Measurements from ENCODE around the gene C22orf23. TPM values are rescaled to one million over a fixed set of nuclear protein-coding genes. Genes with fewer than 3 reads are reported as not detected.

Gene C22orf23
- total and polyA plus RNA-seq, 5 donors from 2014 or later = not detected

DNA sequence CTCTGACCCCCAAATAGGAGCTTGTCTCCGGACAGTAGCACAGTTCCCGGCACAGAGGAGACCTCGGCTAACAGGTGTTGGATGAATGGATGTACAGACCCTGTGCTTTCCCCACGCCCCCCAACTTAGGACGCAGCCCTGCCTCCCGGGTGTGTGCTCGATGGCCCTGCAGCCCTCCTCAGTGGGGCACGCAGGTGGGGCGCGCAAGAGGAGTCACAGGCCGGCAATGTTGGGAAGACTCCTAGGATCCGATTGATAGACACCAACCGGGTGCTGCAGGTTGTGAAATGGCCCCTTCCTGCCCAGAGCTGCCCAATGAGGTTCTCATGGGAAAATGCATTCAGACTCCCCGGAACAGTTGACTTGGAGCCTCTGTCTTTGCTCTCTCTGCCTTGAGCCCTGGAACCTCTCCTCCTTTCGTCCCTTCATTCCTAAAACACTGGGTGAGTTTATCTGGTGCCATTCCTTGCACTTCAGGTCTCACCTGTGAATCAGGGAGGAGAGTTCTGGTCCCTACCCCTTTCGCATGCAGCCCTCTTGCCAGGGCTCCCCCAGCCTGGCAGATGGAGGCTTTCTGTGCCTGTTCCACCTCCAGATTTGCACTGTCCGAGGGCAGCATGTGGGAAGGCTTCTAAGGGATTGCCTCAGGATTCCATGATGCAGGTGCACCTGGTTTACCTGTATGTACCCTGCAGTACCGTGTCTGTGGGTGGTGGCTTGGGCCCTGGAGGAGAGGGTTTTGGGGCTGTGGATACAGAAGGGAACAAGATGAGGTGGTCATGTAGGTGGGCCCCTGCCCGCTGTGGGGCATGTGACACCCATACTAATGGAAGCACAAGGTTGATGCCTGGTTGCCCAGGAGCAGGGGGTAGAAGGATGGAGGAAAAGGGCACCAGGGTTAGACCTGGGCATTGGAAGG is 46.1 kb downstream of the C22orf23 start:
- peaks cover 4% of the 10 kb centered on the region for H3K36me3 Mint-ChIP-seq
- H3K4me3 ChIP-seq (ENCODE audit: low read depth, low read length) = no peak overlapping the region
- H3K4me3 Mint-ChIP-seq = peak overlapping the region; percentile 87 to 93 (median 90)
- H3K9me3 ChIP-seq (ENCODE audit: control insufficient read depth in 2 of 2, low read length in 2 of 2) = no peaks in the 10 kb centered on the region
- H3K27ac Mint-ChIP-seq = peak overlapping the region; percentile 60 to 91 (median 90)
- H3K4me1 Mint-ChIP-seq = peaks cover 0 to 44% (median 23%) of the 10 kb centered on the region in 4 donors
- peaks cover 19% of the 10 kb centered on the region for H3K4me1 ChIP-seq (ENCODE audit: control insufficient read depth, insufficient read depth, low read length, poor library complexity, severe bottlenecking)
- H3K36me3 ChIP-seq (ENCODE audit: control insufficient read depth, insufficient read depth, low read length) = no peaks in the 10 kb centered on the region
- no peak for ATAC-seq (ENCODE audit: low read depth in 2 of 2)
- H3K27ac ChIP-seq (ENCODE audit: insufficient read depth, low read length, poor library complexity, severe bottlenecking) = peak overlapping the region; percentile 69
- no peaks in the 10 kb centered on the region for H3K27me3 Mint-ChIP-seq
- DNase-seq = no peak
- H3K9me3 Mint-ChIP-seq = no peaks in the 10 kb centered on the region
- no peaks in the 10 kb centered on the region for H3K27me3 ChIP-seq (ENCODE audit: control insufficient read depth, insufficient read depth, low read length)

- Mint-ChIP-seq H3K27ac (peak overlapping the region; percentile 60 to 91 (median 90)), H3K9me3 (no peaks in the 10 kb centered on the region), H3K36me3 (peaks cover 4% of the 10 kb centered on the region), H3K4me3 (peak overlapping the region; percentile 87 to 93 (median 90)), H3K4me1 (peaks cover 0 to 38% (median 23%) of the 10 kb centered on the region in 4 donors), H3K27me3 (no peaks in the 10 kb centered on the region)
- Histone ChIP-seq H3K27ac (ENCODE audit: insufficient read depth, low read length, poor library complexity, severe bottlenecking) (peak overlapping the region; percentile 69), H3K27me3 (ENCODE audit: control insufficient read depth, insufficient read depth, low read length) (no peaks in the 10 kb centered on the region), H3K9me3 (ENCODE audit: control insufficient read depth in 2 of 2, low read length in 2 of 2) (no peaks in the 10 kb centered on the region), H3K4me3 (ENCODE audit: low read depth, low read length) (no peak overlapping the region), H3K36me3 (ENCODE audit: control insufficient read depth, insufficient read depth, low read length) (no peaks in the 10 kb centered on the region), H3K4me1 (ENCODE audit: control insufficient read depth, insufficient read depth, low read length, poor library complexity, severe bottlenecking) (peaks cover 19% of the 10 kb centered on the region)
- ATAC-seq (ENCODE audit: low read depth in 2 of 2) (peak; percentile 16 to 26), DNase-seq (peak; percentile 31 to 44 (median 33))
Measured at GRCh38 chr22:37906364-37907008, 46.9 kb downstream of the C22orf23 start.

DNA sequence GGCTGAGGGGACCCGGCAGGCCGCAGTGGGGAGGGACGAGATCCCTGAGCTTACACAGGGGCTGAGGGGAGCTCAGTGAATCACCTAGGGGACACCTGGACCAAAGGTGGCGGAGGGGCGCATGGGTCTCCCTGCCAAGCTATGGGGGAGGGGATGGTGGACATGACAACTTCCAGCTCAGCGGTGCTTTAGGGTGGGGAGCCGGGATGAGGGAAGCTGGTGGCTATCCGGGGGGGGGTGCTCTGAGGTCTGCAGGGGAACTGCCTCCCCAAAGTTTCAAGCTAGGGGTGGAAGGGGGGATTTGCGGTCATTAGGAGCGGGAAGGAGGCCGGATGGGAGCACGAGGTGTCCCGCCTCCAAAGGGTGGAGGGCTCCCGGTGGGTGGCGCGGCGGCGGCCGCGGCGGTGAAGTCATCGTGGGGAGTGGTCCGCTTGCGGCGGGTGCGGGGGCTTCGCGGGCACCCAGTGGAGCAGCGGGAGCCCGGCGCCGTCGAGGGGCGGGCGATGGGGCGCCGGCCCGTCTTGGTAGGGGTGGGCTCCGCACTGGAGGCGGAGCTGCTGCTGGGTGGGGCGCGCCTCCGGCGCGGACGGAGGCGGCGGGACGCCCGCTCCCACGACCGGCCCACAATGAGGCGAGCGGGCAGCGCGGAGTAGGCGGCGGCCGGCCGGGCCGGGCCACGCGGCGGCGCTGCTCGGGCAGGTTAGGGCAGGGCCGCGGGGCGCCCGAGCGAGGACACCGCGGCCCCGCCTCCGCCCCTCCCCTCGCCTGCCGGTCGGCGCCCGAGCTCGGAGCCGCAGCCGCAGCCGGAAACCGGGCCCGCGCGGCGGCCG is 47.7 kb downstream of the C22orf23 start, which contains the start of gene MICALL1:
MICALL1 (plus strand) TSS at position 764 of the 830 bp plus-strand sequence. CDS start 126 bp downstream, outside the sequence.
- H3K9me3 ChIP-seq (ENCODE audit: control insufficient read depth in 2 of 2, low read length in 2 of 2) = no peaks in the 10 kb centered on the region
- ATAC-seq (ENCODE audit: low read depth in 2 of 2) = peak; percentile 81 to 84
- Mint-ChIP-seq H3K36me3 (peaks cover 4% of the 10 kb centered on the region), H3K4me1 (peaks cover 0 to 32% (median 17%) of the 10 kb centered on the region in 4 donors), H3K4me3 (peak within 1 kb of the TSS; percentile 87 to 93 (median 90)), H3K27ac (peak within 1 kb of the TSS; percentile 90 to 91 (median 91)), H3K27me3 (no peaks in the 10 kb centered on the region), H3K9me3 (no peaks in the 10 kb centered on the region)
- peaks cover 19% of the 10 kb centered on the region for H3K4me1 ChIP-seq (ENCODE audit: control insufficient read depth, insufficient read depth, low read length, poor library complexity, severe bottlenecking)
- H3K4me3 ChIP-seq (ENCODE audit: low read depth, low read length) = no peak within 1 kb of the TSS
- H3K36me3 ChIP-seq (ENCODE audit: control insufficient read depth, insufficient read depth, low read length) = no peaks in the 10 kb centered on the region
- peak; percentile 59 to 73 (median 64) for DNase-seq
- peak within 1 kb of the TSS; percentile 69 for H3K27ac ChIP-seq (ENCODE audit: insufficient read depth, low read length, poor library complexity, severe bottlenecking)
- H3K27me3 ChIP-seq (ENCODE audit: control insufficient read depth, insufficient read depth, low read length) = no peaks in the 10 kb centered on the region

GRCh38 chr22:37904572-37905533 is 48.5 kb downstream of the C22orf23 start:
- peaks cover 4% of the 10 kb centered on the region for H3K36me3 Mint-ChIP-seq
- H3K4me1 ChIP-seq (ENCODE audit: control insufficient read depth, insufficient read depth, low read length, poor library complexity, severe bottlenecking) = peaks cover 19% of the 10 kb centered on the region
- H3K27ac ChIP-seq (ENCODE audit: insufficient read depth, low read length, poor library complexity, severe bottlenecking) = no peak overlapping the region
- no peaks in the 10 kb centered on the region for H3K36me3 ChIP-seq (ENCODE audit: control insufficient read depth, insufficient read depth, low read length)
- no peaks in the 10 kb centered on the region for H3K27me3 ChIP-seq (ENCODE audit: control insufficient read depth, insufficient read depth, low read length)
- H3K9me3 Mint-ChIP-seq = no peaks in the 10 kb centered on the region
- ATAC-seq (ENCODE audit: low read depth in 2 of 2) (no peak), DNase-seq (no peak)
- H3K9me3 ChIP-seq (ENCODE audit: control insufficient read depth in 2 of 2, low read length in 2 of 2) = no peaks in the 10 kb centered on the region
- peak overlapping the region; percentile 87 to 91 (median 88) for H3K27ac Mint-ChIP-seq
- H3K4me3 ChIP-seq (ENCODE audit: low read depth, low read length) = no peak overlapping the region
- peak overlapping the region; percentile 79 to 87 (median 84) for H3K4me3 Mint-ChIP-seq
- peaks cover 0 to 27% (median 15%) of the 10 kb centered on the region in 4 donors for H3K4me1 Mint-ChIP-seq
- H3K27me3 Mint-ChIP-seq = no peaks in the 10 kb centered on the region

GRCh38 chr22:37898441-37899181 is 54.8 kb downstream of the C22orf23 start:
- H3K4me1 ChIP-seq (ENCODE audit: control insufficient read depth, insufficient read depth, low read length, poor library complexity, severe bottlenecking) = peaks cover 12% of the 10 kb centered on the region
- H3K36me3 ChIP-seq (ENCODE audit: control insufficient read depth, insufficient read depth, low read length) = no peaks in the 10 kb centered on the region
- no peak overlapping the region for H3K27ac ChIP-seq (ENCODE audit: insufficient read depth, low read length, poor library complexity, severe bottlenecking)
- no peak overlapping the region for H3K4me3 ChIP-seq (ENCODE audit: low read depth, low read length)
- H3K27me3 ChIP-seq (ENCODE audit: control insufficient read depth, insufficient read depth, low read length) = no peaks in the 10 kb centered on the region
- no peaks in the 10 kb centered on the region for H3K36me3 Mint-ChIP-seq
- no peaks in the 10 kb centered on the region for H3K9me3 Mint-ChIP-seq
- ATAC-seq (ENCODE audit: low read depth in 2 of 2) (no peak), DNase-seq (no peak)
- no peaks in the 10 kb centered on the region for H3K27me3 Mint-ChIP-seq
- no peak overlapping the region for H3K27ac Mint-ChIP-seq
- no peak overlapping the region for H3K4me3 Mint-ChIP-seq
- peaks cover 4 to 32% (median 15%) of the 10 kb centered on the region in 4 donors for H3K4me1 Mint-ChIP-seq
- no peaks in the 10 kb centered on the region for H3K9me3 ChIP-seq (ENCODE audit: control insufficient read depth in 2 of 2, low read length in 2 of 2)

DNA sequence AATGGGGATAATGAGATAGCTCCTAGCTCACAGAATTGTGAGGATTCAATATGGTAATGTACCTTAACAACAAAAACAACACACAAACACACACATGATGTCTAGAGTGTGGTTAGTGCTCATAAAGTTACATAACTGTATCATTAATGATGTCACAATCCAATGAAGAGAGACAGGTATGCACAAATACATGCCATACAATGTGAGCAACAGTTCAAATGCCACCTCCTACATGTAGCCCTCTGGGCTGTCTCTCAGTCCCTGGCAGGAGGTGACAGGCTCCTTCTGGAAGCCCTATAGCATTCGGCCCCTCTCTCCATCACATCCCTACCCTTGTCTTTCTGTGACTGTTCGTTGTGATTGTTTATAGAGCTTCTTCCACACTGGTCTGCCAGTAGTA is 55.6 kb downstream of the C22orf23 start:
- no peak overlapping the region for H3K4me3 Mint-ChIP-seq
- H3K27ac Mint-ChIP-seq = peak overlapping the region in 2 of 3 donors; percentile 59 to 95
- H3K9me3 Mint-ChIP-seq = no peaks in the 10 kb centered on the region
- H3K9me3 ChIP-seq (ENCODE audit: control insufficient read depth in 2 of 2, low read length in 2 of 2) = no peaks in the 10 kb centered on the region
- no peaks in the 10 kb centered on the region for H3K27me3 ChIP-seq (ENCODE audit: control insufficient read depth, insufficient read depth, low read length)
- no peak overlapping the region for H3K27ac ChIP-seq (ENCODE audit: insufficient read depth, low read length, poor library complexity, severe bottlenecking)
- no peak overlapping the region for H3K4me3 ChIP-seq (ENCODE audit: low read depth, low read length)
- H3K27me3 Mint-ChIP-seq = no peaks in the 10 kb centered on the region
- H3K36me3 ChIP-seq (ENCODE audit: control insufficient read depth, insufficient read depth, low read length) = no peaks in the 10 kb centered on the region
- DNase-seq (no peak), ATAC-seq (ENCODE audit: low read depth in 2 of 2) (no peak)
- peaks cover 12% of the 10 kb centered on the region for H3K4me1 ChIP-seq (ENCODE audit: control insufficient read depth, insufficient read depth, low read length, poor library complexity, severe bottlenecking)
- H3K36me3 Mint-ChIP-seq = no peaks in the 10 kb centered on the region
- peaks cover 4 to 36% (median 15%) of the 10 kb centered on the region in 4 donors for H3K4me1 Mint-ChIP-seq
